Measurements from ENCODE around the gene SSR4. TPM values are rescaled to one million over a fixed set of nuclear protein-coding genes. Genes with fewer than 3 reads are reported as not detected.

The SSR4 gene
- total RNA-seq, 1 donor from 2014 or later: 59.6 TPM

GRCh38 chrX:153769158-153769864, 25.2 kb upstream of the SSR4 start:
- no peak for DNase-seq (ENCODE audit: low read depth)

- DNase-seq (ENCODE audit: low read depth): no peak
Measured at GRCh38 chrX:153769865-153770600, 24.4 kb upstream of the SSR4 start.

- no peak for DNase-seq (ENCODE audit: low read depth)
Measured at GRCh38 chrX:153770601-153771414, 23.7 kb upstream of the SSR4 start.

DNA sequence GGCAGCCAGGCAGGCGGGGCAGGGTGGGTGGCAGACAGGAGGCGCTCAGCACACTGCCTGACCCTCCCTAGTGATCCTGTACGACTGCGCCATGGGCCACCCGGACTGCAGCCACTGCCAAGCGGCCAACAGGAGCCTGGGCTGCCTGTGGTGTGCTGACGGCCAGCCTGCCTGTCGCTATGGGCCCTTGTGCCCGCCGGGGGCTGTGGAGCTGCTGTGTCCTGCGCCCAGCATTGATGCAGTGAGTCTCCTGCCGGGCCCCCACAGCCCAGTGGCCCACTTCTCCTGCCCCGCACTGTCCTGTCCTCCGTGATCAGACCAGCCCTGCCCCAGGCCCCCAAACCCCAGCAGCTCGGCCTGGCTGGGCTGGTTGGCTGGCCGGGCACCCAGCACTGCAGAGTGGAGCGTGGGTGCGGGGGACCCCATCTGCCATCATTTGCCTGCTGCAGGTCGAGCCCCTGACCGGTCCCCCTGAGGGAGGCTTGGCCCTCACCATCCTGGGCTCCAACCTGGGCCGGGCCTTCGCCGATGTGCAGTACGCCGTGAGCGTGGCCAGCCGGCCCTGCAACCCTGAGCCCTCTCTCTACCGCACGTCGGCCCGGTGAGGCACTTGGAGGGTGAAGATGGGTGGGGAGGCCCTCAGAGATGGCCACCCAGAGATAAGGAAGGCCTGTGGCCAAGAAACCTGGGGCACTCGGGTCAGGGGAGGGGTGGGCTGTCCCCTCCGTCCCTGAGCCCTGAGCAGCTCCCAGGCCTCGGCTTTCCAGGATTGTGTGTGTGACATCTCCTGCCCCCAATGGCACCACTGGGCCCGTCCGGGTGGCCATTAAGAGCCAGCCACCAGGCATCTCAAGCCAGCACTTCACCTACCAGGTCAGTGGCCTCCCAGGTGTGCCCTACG, 22.8 kb upstream of the SSR4 start:
- no peak for DNase-seq (ENCODE audit: low read depth)

DNA sequence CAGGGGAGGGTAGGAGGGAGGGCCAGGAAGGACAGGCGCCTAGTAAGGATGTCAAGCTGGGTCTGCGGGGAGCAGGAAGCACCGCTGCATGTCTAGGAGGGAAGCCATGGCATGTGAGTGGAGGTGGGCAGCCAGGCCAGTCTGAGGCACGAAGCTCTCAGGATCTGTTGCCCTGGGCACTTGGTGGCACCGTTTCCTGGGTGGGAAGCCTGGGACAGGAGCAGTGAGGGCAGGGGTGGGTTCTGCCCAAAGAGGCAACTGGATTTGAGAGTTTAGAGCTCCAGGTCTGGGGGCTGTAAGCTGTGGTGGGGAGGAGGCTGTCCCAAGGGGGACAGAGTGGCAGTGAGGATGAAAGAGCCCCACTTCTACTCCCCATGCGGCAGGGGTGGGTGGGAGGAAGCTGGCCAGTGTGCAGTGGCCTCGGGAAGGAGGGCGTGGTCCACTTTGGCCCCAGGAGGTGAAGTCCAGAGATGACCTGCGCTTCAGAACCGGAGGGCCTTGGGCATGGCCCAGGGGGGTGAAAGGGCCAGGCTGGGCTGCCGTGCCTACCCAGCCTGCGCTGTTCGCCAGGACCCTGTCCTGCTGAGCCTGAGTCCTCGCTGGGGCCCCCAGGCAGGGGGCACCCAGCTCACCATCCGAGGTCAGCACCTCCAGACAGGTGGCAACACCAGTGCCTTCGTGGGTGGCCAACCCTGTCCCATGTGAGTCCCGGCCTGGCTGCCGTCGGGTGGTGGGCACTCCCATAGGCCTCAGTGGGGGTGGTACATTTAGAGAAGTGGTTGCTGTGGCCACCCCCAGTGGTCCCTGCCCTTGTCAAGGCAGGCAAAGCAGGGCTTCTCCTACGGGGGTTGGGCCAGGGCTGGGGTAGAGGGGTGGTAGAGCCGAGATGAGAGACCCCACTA, 21.9 kb upstream of the SSR4 start:
- no peak for DNase-seq (ENCODE audit: low read depth)

DNA sequence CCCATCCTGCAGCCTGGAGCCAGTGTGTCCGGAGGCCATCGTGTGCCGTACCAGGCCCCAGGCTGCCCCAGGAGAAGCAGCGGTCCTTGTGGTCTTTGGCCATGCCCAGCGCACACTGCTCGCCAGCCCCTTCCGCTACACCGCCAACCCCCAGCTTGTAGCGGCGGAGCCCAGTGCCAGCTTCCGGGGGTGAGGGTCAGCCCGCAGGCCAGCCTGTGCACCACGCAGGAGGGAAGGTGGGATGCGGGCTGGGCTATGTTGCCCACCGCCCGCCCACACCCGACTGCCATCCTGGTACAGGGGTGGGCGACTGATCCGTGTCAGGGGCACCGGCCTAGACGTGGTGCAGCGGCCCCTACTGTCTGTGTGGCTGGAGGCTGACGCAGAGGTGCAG, 21.3 kb upstream of the SSR4 start:
- DNase-seq (ENCODE audit: low read depth): no peak

DNA sequence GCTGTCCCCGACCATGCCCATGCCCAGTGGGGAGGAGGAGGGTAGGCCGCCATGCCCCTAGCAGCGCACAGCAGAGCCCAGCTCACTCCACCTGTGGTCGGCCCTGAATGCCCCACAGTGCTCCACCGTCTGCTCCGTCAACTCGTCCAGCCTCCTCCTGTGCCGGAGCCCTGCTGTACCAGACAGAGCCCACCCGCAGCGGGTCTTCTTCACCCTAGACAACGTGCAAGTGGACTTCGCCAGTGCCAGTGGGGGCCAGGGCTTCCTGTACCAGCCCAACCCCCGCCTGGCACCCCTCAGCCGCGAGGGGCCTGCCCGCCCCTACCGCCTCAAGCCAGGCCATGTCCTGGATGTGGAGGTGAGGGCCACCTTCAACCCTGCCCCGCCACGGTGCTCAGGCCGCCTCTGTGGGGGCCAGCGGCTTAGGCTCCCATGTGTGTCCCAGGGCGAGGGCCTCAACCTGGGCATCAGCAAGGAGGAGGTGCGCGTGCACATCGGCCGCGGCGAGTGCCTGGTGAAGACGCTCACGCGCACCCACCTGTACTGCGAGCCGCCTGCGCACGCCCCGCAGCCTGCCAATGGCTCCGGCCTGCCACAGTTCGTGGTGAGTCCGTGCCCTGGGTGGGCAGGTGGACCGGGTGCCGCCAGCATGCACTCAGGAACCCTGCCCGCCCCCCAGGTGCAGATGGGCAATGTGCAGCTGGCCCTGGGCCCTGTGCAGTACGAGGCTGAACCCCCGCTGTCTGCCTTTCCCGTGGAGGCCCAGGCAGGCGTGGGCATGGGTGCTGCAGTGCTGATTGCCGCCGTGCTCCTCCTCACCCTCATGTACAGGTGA, 20.5 kb upstream of the SSR4 start:
- no peak for DNase-seq (ENCODE audit: low read depth)

GRCh38 chrX:153774576-153775292, 19.7 kb upstream of the SSR4 start:
- DNase-seq (ENCODE audit: low read depth): no peak

DNA sequence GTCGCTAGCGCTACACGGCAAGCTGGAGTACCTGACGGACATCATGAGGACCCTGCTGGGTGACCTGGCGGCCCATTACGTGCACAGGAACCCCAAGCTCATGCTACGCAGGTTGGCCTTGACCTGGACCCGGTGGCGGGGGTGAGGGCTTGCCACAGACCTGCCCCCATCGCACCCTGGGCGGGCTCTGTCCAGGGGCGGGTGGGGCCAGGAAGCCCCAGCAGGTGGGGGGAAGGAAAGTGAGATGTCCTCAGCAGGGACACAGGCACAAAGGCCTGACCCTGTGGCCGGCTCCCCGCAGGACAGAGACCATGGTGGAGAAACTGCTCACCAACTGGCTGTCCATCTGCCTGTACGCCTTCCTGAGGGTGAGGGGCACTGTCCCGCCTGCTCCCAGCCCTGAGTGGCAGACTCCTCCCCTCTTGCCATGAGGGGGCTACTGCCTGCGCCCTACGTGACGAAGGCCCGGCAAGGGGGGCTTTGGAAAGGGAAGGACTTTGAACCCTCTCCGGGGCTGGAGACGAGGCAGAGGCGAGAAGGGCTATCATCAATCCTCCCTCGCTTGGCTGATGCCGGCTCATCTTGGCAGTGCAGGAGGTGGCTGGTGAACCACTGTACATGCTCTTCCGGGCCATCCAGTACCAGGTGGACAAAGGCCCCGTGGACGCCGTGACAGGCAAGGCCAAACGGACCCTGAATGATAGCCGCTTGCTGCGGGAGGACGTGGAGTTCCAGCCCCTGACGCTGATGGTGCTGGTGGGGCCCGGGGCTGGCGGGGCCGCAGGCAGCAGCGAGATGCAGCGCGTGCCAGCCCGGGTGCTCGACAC, 19.0 kb upstream of the SSR4 start:
- no peak for DNase-seq (ENCODE audit: low read depth)

DNA sequence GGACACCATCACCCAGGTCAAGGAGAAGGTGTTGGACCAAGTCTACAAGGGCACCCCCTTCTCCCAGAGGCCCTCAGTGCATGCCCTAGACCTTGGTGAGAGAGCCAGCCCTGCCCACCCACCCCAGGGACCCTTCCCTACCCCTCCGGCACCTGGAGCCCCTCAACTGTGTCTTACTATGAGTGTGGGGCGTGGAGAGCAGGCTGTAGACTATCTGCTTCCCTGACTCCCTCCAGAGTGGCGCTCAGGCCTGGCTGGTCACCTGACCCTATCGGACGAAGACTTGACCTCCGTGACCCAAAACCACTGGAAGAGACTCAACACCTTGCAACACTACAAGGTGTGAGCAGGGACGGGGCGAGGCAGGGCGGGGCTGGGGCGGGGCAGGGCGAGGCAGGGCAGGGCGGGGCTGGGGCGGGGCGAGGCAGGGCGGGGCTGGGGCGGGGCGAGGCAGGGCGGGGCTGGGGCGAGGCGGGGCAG, 18.3 kb upstream of the SSR4 start:
- DNase-seq (ENCODE audit: low read depth): no peak

GRCh38 chrX:153776611-153777045, 17.8 kb upstream of the SSR4 start:
- no peak for DNase-seq (ENCODE audit: low read depth)

DNA sequence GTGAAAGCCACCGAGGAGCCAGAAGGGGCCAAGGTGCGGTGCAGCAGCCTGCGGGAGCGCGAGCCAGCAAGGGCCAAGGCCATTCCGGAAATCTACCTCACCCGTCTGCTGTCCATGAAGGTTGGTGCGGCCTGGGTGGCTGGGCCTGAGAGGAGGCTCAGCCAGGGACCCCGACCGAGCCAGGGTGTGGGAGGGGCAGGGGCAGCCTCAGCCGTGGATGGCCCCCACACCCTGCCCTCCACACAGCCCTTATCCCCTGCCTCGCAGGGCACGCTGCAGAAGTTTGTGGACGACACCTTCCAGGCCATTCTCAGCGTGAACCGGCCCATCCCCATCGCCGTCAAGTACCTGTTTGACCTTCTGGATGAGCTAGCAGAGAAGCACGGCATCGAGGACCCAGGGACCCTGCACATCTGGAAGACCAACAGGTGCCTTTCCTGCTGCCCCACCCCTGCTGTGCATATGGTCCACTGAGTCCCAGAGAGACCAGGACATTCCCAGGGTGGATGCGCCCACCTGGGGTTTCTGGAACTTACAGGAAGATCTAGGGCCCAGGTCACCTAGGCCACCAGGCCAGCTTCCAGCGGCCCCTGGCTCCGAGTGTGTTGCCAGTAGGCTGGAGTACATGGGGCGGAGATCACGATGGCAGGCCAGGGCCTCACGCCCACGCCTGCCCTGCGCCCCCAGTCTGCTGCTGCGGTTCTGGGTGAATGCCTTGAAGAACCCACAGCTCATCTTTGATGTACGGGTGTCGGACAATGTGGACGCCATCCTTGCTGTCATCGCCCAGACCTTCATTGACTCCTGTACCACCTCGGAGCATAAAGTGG, 17.0 kb upstream of the SSR4 start:
- no peak for DNase-seq (ENCODE audit: low read depth)

- DNase-seq (ENCODE audit: low read depth): no peak
Measured at GRCh38 chrX:153778181-153778580, 16.3 kb upstream of the SSR4 start.

GRCh38 chrX:153778684-153779101, 15.8 kb upstream of the SSR4 start:
- no peak for DNase-seq (ENCODE audit: low read depth)

- no peak for DNase-seq (ENCODE audit: low read depth)
Measured at GRCh38 chrX:153779891-153780677, 14.4 kb upstream of the SSR4 start.
